GM13977 (cell line): ENCODE measurements around the gene DIAPH1.
A peak's percentile ranks its signal among the peaks of the same experiment; 100 is the strongest.

Experiments
- DNase-seq: peaks from one replicate; pipeline ENCODE4 v3.0.0; 2012; ENCODE audit warnings: low spot score
- CTCF ChIP-seq: IDR thresholded peaks from 2 replicates; pipeline ENCODE4 v1.5.1; 2012; ENCODE audit warnings: mild to moderate bottlenecking, control low read depth; ENCODE audit not compliant: insufficient read depth; ENCODE audit errors: extremely low read depth, missing control alignments
- in situ Hi-C: fragments of 300-500 bp; cut with MboI; formaldehyde crosslinking; loops from one replicate; pipeline ENCODE4 v1.12.0; 2022; ENCODE audit warnings: low sequenced_read_pairs, low pct_unique_long_range_greater_than_20kb, mixed read lengths, inconsistent platforms; ENCODE audit not compliant: unreplicated experiment

DIAPH1 gene

GRCh38 chr5:141517880-141518617 is 100.8 kb downstream of the DIAPH1 start:
- in situ Hi-C loops: no loop called here
- no peak for DNase-seq
- no peak for TF ChIP-seq CTCF

- in situ Hi-C loops: no loop called here
- TF ChIP-seq CTCF: no peak
- no peak for DNase-seq
Measured at GRCh38 chr5:141517312-141517711, 101.5 kb downstream of the DIAPH1 start.

GRCh38 chr5:141516672-141517025 is 102.2 kb downstream of the DIAPH1 start:
- DNase-seq: no peak
- no peak for TF ChIP-seq CTCF
- in situ Hi-C loops: no loop called here

- no peak for TF ChIP-seq CTCF
- peak; percentile 21 for DNase-seq
- in situ Hi-C loops: no loop called here
Measured at GRCh38 chr5:141515946-141516671, 102.7 kb downstream of the DIAPH1 start.

GRCh38 chr5:141515141-141515540 is 103.7 kb downstream of the DIAPH1 start:
- no peak for DNase-seq
- TF ChIP-seq CTCF: no peak

GRCh38 chr5:141514330-141515133 is 104.3 kb downstream of the DIAPH1 start:
- in situ Hi-C loops: no loop called here
- peak; percentile 20 for DNase-seq
- TF ChIP-seq CTCF: no peak

More at GRCh38 chr5:141515141-141515540, 103.7 kb downstream of the DIAPH1 start:
- in situ Hi-C loops: no loop called here
